Kidney (tissue), 14 donors: ENCODE measurements around the gene MAP3K1. TPM values are rescaled to one million over a fixed set of nuclear protein-coding genes. Genes with fewer than 3 reads are reported as not detected.
A peak's percentile ranks its signal among the peaks of the same experiment; 100 is the strongest.
"Not testable (repeated sequence)": the region's sequence is repeated elsewhere in the genome, so short reads cannot be mapped to it uniquely, and the experiment has no call there.

ENCODE experiments used
- DNase-seq, 5 donors: peaks; one replicate each; pipeline ENCODE4 v3.0.0-alpha.2; 2013 to 2020
- FAIRE-seq: peaks from 2 replicates; lab custom pipeline; 2012; peaks lifted over from hg19 to GRCh38; lab: Jason Lieb, UNC
- H3K27ac ChIP-seq, 2 donors: one replicate each; pipeline ENCODE4 v1.7.0; 2013; ENCODE audit warnings: low read depth in 2 of 2, low read length in 2 of 2, inconsistent platforms in 1 of 2
- H3K27me3 ChIP-seq: one replicate; pipeline ENCODE4 v1.7.1; 2013; ENCODE audit warnings: low read length, inconsistent platforms; ENCODE audit not compliant: control insufficient read depth, insufficient read depth
- H3K36me3 ChIP-seq, 3 donors: one replicate each; pipeline versions ENCODE4 v1.7.0 to v1.7.1; 2013; ENCODE audit warnings: low read length in 3 of 3, control low read depth in 1 of 3, inconsistent platforms in 1 of 3; ENCODE audit not compliant: insufficient read depth in 3 of 3, control insufficient read depth in 2 of 3
- H3K4me1 ChIP-seq, 3 donors: one replicate each; pipeline versions ENCODE4 v1.7.0 to v1.7.1; 2013; ENCODE audit warnings: low read length in 3 of 3, inconsistent platforms in 1 of 3, low read depth in 1 of 3; ENCODE audit not compliant: control insufficient read depth in 2 of 3, insufficient read depth in 2 of 3
- H3K4me3 ChIP-seq, 3 donors: one replicate each; pipeline versions ENCODE4 v1.7.0 to v1.8.1; 2013; ENCODE audit warnings: low read length in 3 of 3, control low read depth in 1 of 3, inconsistent platforms in 1 of 3
- H3K9ac ChIP-seq, 3 donors: one replicate each; pipeline versions ENCODE4 v1.7.0 to v1.7.1; 2013; ENCODE audit warnings: low read length in 3 of 3, control low read depth in 1 of 3, inconsistent platforms in 1 of 3
- H3K9me3 ChIP-seq, 3 donors: one replicate each; pipeline versions ENCODE4 v1.7.0 to v1.7.1; 2013; ENCODE audit warnings: low read length in 3 of 3, control low read depth in 1 of 3, inconsistent platforms in 1 of 3; ENCODE audit not compliant: control insufficient read depth in 2 of 3, insufficient read depth in 1 of 3
- intact Hi-C: fragments of 100-400 bp; cut with DNase I; formaldehyde crosslinking; loops from one replicate; pipeline ENCODE4 v1.11.1; 2022
- polyA plus RNA-seq: library from polyadenylated mRNA; stranded (reverse); fragments of 350-450 nt; fragmentation: Illumina TruSeq; extraction: RNeasy Lipid Tissue Mini Kit (QIAGEN cat#74804); gene quantifications from one replicate; pipeline ENCODE4 v1.2.3, GENCODE V29; 2014; ENCODE audit warnings: low read depth, low replicate concordance; ENCODE audit not compliant: insufficient read depth
- total RNA-seq: library from RNA; stranded (reverse); fragmentation: NEBNext Ultra II Directional; extraction: Animal tissue kit (Norgen Biotek cat#: 25700); gene quantifications from one replicate; pipeline ENCODE4 v1.2.1, GENCODE V29; 2021
- TF ChIP-seq, protein P1 (sequence below): IDR thresholded peaks from 3 replicates; pipeline ENCODE4 v1.5.1; 2012; ENCODE audit warnings: mild to moderate bottlenecking, moderate library complexity, borderline replicate concordance; ENCODE audit not compliant: insufficient read depth; ENCODE audit errors: extremely low read depth
- donor health status: control.
- donor health status: control.
- donor health status: control.
- donor health status: control.
- donor health status: control.
- donor health status: DM: yes; HTN: yes; CAD: no.
- donor health status: Normal renal cell carcinoma (clear cell type).

The MAP3K1 gene
- total and polyA plus RNA-seq, 2 donors from 2014 or later, result 8.1 to 64.0 TPM

DNA sequence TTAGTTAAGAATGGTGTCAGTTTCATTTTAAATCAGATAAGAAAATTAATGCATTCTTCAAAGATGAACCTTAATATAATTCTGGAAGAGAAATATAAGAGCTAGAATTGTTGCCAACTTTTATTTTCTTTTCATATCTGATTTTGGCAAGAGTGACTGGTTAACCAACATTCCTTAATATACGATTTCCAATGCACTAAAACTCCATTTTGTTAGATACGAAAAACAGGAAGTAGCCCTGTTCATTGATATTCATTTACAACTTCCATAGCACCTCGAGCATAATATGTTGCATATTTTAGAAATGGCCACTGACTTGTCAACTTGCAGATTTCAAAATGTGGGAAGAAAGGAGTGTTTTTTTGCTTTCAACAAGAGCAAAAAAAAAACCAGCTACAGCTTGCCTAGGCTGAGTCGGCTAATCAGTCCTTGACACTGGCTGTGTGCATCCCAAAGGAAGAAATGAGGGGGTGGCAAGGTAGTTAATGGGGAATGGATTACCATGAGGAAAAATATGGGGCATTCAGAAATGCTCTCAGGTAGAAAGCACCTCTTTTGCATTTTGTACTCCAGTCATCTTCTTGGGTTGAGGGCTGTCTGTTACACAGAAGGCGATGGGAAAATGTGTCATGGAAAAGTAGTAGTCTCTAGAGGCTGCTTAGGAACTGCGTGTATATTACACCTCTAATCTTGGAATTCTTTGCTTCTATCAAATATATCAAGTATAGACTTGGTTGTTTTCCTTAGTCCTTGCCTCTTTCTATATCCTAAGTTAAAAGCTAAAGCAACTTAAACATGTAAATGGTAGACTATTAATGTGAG, 3.9 kb downstream of the MAP3K1 start:
- H3K9me3 ChIP-seq, result no peaks in the 10 kb centered on the region
- H3K4me3 ChIP-seq, result peak overlapping the region; percentile 0 to 55 (median 50)
- no peaks in the 10 kb centered on the region for H3K36me3 ChIP-seq
- peak overlapping the region in 1 of 2 donors; percentile 29 for H3K27ac ChIP-seq
- peak in 2 of 5 donors; percentile 44 for DNase-seq
- FAIRE-seq, result no peak
- H3K4me1 ChIP-seq, result peaks cover 3 to 25% (median 11%) of the 10 kb centered on the region in 3 donors
- intact Hi-C loops, result no loop called here
- no peaks in the 10 kb centered on the region for H3K27me3 ChIP-seq
- H3K9ac ChIP-seq, result peak overlapping the region; percentile 22 to 81 (median 37)
- TF ChIP-seq, protein P1, sequence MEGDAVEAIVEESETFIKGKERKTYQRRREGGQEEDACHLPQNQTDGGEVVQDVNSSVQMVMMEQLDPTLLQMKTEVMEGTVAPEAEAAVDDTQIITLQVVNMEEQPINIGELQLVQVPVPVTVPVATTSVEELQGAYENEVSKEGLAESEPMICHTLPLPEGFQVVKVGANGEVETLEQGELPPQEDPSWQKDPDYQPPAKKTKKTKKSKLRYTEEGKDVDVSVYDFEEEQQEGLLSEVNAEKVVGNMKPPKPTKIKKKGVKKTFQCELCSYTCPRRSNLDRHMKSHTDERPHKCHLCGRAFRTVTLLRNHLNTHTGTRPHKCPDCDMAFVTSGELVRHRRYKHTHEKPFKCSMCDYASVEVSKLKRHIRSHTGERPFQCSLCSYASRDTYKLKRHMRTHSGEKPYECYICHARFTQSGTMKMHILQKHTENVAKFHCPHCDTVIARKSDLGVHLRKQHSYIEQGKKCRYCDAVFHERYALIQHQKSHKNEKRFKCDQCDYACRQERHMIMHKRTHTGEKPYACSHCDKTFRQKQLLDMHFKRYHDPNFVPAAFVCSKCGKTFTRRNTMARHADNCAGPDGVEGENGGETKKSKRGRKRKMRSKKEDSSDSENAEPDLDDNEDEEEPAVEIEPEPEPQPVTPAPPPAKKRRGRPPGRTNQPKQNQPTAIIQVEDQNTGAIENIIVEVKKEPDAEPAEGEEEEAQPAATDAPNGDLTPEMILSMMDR, result no peak

- FAIRE-seq, H3K9ac ChIP-seq, H3K27ac ChIP-seq, H3K4me3 ChIP-seq, H3K36me3 ChIP-seq, H3K27me3 ChIP-seq, H3K9me3 ChIP-seq, intact Hi-C loops, DNase-seq: not testable (repeated sequence)
- peaks cover 3 to 28% (median 18%) of the 10 kb centered on the region in 3 donors for H3K4me1 ChIP-seq
These were observed 6.5 kb downstream of the MAP3K1 start for GRCh38 chr5:56821868-56822267.

DNA sequence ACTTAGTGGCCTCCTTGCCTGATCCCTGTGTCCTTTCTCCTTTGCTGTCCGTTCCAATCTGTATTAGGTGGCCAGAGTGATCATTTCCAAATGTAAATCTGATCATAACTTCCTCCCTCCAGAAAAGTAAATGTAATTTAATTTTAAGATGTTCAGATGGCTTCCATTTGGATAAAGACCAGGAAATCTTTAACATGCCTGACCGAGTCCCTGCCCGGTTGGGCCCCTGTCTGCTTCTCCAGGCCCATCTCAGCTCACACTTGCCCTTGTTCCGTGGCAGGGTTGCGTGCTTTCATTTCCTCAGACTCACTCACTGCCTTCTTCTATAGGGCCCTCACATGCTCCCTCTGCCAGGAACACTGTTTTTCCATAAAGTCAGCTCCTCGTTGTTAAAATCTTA, 7.6 kb downstream of the MAP3K1 start:
- no peak overlapping the region for H3K27ac ChIP-seq
- TF ChIP-seq, protein P1, result no peak
- H3K9me3 ChIP-seq, result no peaks in the 10 kb centered on the region
- FAIRE-seq (no peak), DNase-seq (no peak)
- peaks cover 3 to 32% (median 18%) of the 10 kb centered on the region in 3 donors for H3K4me1 ChIP-seq
- intact Hi-C loops, result no loop called here
- H3K4me3 ChIP-seq, result no peak overlapping the region
- no peak overlapping the region for H3K9ac ChIP-seq
- H3K36me3 ChIP-seq, result no peaks in the 10 kb centered on the region
- no peaks in the 10 kb centered on the region for H3K27me3 ChIP-seq

- FAIRE-seq (no peak), DNase-seq (no peak)
- Histone ChIP-seq H3K27ac (no peak overlapping the region), H3K27me3 (no peaks in the 10 kb centered on the region), H3K9ac (no peak overlapping the region), H3K36me3 (no peaks in the 10 kb centered on the region), H3K4me3 (no peak overlapping the region), H3K9me3 (no peaks in the 10 kb centered on the region), H3K4me1 (peaks cover 3 to 25% (median 18%) of the 10 kb centered on the region in 3 donors)
- intact Hi-C loops, result no loop called here
- TF ChIP-seq, protein P1, result no peak
These were observed 8.7 kb downstream of the MAP3K1 start for GRCh38 chr5:56824019-56824418.
